NCI-H69 (cell line): ENCODE results near the gene THOP1.
A peak's percentile ranks its signal among the peaks of the same experiment; 100 is the strongest.
"Not testable (repeated sequence)": the region's sequence is repeated elsewhere in the genome, so short reads cannot be mapped to it uniquely, and the experiment has no call there.

Source experiments
- DNase-seq: peaks from one replicate; lab custom pipeline; 2025; lab: John Stamatoyannopoulos, UW

THOP1 gene

DNA sequence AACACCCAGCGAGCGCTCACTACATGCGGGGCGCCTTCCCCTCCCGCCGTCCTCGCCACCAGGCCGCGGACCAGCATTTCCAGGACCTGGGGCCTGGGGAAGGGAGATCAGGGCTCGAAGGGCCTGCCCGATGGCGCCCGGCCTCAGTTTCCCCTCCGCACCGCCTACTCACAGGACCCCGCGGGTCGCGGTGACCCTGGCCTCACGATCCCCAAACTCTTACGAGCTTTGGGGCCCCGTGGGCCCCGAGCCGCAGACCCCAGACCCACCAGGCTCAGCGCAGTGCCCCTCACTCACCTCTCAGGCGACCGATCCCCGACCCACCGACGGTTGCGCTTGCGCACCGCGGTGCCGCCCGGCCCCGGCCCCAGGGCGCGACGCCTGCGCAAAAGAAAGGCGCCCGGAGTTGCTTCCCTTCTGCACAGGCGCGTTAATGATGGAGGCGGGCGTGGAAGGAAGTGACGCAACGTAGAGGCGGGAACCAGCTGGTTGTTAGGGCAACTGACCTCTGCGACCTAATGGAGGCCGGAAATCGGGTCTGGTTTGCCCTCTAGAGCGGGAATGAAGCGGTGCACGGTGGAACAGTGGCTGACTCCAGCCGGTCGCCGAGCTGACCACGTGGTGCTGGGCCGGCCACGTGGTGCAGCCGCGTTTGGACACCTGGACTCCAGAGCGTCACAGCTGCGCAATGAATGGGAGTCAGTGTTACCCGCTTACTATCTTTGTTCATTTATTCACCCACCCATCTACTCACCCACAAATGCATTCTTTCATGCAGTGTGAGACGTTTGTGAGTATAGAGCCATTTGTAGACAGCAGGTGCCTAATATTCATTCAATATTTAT is 2.1 kb upstream of the THOP1 start, which contains the start of gene SGTA:
Gene SGTA (minus strand): TSS at position 338 of the 845 bp plus-strand sequence. CDS start 14,205 bp downstream, outside the sequence.
- DNase-seq: peak; percentile 100

DNA sequence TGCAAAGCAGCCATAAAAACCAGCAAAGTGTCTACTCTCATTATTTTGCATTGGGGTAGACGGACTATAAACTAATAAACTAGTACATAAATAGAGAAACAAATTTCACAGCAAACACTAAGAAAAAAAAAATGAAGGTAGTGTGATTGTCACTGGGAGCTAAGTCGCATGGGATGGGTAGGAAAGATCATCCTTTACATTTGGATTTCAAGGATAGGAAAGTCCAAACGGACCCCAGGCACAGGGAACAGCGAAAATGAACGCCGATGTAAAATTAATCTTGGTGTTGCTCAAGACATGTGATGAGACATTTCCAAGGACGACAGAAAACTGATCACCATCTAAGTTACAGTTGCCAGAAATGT is 1.5 kb upstream of the THOP1 start:
- no peak for DNase-seq

DNA sequence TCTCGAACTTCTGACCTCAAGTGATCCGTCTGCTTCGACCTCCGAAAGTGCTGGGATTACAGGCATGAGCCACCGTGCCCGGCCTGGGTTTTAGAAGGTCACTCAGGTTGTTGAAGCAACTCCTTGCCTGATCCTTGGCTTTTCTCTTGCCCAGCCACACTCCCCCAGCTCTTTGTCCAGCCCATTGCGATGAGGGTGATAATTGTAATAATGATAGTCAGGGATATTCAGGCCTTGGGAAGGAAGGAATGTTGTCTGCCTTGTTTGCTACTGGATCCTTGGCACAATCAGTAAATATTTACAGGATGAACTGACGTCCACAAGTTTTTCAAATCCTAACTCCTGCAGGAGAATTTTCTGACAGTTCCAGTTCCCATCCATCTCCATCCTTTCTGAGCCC is 1.8 kb downstream of the THOP1 start:
- DNase-seq: no peak

DNA sequence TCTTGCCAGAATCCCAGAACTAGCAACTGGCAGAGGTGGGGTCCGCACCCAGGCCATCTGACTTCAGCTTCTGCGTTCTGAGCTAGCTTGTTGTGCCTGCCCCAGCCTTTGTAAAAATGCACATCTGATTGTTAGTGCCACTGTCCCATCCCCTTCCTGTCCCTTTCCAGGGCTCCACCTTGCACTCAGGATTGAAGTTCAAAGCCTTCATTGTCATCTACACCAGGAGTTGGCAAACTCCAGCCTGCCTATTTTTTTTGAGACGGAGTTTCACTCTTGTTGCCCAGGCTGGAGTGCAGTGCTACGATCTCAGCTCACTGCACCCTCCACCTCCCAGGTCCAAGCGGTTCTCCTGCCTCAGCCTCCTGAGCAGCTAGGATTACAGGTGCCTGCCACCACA is 2.9 kb downstream of the THOP1 start:
- DNase-seq: no peak

DNA sequence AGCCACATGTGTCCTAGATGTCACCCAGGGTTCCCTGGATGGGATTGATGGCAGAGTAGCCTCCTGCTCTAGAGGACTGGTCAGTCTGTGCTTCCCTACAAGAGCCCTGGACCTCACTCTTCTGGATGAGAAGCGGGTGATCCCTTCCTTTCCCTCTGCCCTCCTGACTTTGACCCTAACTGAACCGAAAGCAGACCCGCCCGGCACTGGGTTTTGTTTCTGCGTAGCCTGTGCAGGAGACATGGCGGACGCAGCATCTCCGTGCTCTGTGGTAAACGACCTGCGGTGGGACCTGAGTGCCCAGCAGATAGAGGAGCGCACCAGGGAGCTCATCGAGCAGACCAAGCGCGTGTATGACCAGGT is 4.9 kb downstream of the THOP1 start:
- no peak for DNase-seq

DNA sequence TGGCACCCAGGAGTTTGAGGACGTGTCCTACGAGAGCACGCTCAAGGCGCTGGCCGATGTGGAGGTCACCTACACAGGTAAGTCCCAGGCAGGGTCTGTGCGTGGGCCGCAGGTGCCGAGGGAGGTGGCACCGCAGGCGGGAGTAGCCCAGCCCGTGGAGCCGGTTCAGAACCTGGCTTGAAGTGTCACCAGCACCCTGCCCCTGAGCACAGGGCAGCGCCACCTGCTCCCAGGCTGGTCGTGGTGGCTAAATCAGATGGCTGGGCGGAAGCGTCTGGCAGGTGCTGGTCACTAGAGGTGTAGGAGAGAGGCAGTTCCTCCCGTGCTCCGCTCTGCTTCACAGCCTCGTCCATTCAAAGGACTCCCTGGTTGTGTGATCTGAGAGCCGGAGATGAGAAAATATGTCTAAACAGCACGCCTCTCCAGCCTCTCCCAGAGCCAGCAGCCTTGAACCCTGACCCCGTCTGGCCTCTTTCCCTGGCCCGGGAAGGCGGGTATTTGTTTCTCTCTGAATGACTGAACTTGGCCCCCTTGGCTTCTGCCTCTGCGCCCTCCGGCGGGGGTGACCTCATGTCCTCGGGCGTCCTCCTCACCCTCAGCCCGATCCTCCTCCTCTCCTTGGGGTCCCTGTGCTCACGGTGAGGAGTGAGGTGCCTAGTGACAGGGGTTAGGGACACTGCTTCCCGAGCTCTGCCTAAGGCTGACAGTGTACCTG is 5.4 kb downstream of the THOP1 start:
- no peak for DNase-seq

DNA sequence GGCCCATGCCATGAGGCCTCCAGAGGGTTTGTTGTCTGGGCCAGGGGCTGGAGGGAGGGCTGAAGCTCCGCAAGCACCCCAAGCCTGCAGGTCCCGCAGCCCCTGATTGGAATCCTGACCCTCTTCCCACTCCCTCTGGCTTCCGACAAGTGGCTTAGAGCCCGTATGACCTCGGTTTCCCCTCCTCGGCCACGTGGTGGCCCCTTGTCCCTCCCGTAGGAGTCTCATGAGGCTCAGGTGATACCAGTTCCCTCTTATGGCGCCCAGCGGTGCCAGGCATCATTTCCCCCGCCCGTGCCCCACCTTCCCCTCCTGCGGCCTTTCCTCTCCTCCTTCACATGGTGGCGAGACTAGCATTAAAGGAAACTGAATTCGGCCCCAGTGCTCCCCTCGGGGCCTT is 6.1 kb downstream of the THOP1 start:
- DNase-seq: no peak

DNA sequence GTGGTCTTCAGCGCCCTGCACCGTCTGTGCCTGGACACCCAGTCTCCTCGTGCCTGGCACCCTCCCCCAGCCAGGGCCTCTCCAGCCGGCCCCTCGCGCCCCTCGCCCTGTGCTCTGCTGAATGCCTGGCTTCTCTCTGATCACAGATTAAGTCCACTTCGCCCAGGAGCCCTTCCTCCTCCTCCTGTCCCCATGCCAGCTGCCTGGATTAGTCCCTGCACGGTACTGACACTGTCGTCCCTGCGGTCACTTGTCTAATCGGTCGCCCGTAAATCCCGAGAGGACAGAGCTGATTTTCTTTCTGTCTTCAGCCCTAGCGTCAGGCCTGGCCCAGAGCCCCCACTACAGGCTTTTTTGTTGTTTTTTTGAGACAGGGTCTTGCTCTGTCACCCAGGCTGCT is 6.6 kb downstream of the THOP1 start:
- DNase-seq: no peak

DNA sequence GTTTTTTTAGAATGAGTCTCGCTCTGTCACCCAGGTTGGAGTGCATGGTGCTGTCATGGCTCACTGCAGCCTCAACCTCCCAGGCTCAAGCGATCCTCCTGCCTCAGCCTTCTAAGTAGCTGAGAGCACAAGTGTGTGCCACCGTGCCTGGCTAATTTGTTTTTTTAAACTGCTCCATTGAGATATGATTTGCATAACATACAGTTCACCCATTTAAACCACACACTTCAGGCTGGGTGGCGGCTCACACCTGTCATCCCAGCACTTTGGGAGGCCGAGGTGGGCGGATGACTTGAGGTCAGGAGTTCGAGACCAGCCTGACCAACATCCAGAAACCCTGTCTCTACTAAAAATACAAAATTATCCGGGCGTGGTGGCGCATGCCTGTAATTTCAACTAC is 7.4 kb downstream of the THOP1 start:
- not testable (repeated sequence) for DNase-seq

DNA sequence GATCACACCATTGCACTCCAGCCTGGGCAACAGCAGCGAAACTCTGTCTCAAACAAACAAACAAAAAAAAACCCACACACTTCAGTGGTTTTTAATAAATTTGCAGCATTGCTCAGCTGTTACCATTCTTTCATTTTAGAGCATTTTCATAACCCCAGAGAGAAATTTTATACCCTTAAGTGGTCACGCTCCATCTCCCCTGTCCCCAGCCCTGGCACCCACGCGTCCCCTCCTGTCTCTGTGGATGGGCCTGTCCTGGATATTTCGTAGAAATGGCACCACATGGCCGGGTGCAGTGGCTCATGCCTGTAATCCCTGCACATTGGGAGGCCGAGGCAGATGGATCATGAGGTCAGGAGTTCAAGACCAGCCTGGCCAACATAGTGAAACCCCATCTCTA is 7.8 kb downstream of the THOP1 start:
- DNase-seq: no peak

DNA sequence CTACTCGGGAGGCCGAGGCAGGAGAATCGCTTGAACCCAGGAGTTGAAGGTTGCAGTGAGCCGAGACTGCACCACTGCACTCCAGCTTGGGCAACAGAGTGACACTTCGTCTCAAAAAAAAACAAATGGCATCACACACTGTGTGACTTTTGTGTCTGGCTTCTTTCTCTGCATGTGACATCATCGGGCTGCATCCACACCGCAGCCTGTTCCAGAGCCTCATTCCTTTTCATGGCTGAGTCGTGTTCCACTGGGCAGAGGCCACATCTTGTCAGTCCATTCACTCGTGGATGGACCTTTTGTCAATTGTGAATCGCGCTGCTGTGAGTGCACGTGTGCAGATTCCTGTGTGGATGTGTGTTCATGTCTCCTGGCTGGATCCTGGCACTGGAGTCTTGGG is 8.3 kb downstream of the THOP1 start:
- DNase-seq: no peak

DNA sequence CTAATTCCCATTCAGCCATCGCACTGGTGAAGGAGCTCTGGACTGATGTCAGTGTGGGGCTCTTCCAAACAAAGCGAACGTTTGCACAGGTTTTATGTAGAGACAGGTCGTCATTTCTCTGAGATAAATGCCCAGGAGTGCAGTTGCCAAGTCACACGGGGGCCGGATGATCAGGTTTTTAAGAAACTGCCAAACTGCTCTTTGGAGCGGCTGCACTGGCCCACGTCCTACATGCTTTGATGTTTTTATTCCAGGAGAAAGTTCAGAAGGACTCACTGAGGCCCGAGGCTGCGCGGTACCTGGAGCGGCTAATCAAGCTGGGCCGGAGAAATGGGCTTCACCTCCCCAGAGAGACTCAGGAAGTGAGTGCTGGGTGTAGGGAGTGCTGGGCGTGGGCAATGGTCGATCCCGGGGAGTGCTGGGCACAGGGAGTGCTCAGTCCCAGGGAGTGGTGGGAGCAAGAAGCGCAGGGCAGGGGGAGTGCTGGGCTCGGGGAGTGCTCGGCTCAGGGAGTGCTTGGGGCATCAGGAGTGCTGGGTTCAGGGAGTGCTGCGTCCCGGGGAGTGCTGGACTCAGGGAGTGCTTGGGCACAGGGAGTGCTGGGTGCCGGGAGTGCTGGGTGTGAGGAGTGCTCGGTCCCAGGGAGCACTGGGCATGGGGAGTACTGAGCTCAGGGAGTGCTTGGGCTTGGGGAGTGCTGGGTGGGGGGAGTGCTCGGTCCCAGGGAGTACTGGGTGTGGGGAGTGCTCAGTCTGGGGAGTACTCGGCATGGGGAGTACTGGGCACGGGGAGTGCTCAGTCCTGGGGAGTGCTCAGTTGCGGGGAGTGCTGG is 10.7 kb downstream of the THOP1 start:
- DNase-seq: no peak

DNA sequence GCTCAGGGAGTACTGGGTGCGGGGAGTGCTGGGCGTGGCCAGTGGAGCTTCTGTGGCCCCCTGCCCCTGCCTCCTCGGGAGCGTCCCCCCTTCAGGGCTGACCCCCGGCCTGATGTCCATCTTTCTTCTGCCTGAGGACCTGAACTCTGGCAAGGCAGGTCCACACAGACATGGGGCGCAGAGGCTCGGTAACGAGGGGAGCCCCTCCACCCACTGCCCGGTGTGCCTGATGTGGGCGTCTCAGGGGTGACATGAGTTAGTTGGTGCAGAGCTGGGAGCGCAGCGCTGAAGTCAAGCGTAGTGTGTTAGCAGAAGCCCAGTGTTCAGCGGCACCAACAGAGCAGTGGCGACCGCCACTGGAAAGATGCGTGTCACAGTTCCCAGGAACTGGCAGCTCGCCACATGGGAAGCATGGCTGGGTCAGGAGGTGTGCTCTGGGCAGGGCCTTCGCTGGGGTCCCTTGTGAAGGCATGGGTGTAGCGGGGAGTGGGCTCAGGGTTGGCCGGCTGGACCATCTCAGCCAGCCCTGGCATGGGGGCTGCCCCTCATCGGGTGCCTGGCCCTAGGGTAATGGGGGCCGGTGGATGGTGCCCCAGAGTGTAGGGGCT is 11.5 kb downstream of the THOP1 start:
- no peak for DNase-seq

DNA sequence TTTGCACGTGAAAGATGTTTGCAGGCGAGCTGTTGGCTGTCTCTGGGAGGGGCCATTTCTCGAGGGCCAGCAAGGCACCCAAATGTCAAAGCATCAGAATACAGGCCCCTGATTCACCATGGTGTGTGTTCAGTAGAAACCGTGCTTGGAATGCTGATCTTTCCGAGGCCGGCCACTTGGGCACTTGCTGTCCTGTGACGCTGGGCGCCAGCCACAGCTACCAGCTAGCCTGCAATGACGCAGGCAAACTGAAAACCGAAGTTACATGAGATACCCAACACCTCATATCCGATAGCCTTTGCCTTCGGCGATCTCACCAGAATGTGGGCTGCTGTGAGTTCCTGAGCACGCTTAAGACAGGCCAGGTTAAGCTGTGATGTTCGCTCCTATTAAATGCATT is 12.0 kb downstream of the THOP1 start:
- no peak for DNase-seq

DNA sequence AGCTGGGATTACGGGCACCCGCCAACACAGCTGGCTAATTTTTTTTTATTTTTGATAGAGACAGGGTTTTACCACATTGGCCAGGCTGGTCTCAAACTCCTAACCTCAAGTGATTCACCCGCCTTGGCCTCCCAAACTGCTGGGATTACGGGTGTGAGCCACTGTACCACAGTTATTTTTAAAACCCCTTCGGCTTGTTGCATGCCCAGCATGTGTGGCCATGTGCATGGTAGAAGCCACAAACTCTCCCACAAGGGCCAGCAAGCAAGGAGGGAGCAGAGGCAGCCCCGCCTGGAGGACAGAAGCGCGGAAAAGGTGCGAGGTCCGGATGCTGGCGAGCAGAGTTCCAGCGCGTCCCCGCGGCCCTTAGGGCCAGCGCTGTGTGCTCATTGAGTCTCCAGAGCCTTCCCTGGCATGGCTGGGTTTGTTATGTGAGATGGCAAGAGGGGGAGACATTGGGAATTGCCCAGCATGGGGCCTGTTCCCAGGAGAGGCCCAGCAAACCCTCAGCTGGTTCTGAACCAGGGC is 12.9 kb downstream of the THOP1 start:
- no peak for DNase-seq

DNA sequence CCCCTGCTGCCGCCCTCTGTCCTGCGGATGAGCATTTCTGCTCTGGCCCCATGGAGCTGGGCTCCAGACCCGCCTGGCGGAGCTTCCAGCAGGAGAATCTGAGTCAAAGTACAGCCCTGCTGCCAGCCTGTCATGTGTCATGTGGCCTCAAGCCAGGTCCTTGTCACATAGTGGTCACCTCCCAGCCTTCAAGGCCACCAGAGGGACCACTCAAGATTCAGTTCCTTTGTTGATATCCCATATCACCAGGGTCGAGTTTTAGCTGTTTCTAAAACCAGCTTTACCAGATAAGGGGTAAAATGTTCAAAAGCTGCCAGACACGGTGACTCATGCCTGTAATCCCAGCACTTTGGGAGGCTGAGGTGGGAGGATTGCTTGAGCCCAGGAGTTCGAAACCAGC is 13.4 kb downstream of the THOP1 start:
- DNase-seq: no peak

DNA sequence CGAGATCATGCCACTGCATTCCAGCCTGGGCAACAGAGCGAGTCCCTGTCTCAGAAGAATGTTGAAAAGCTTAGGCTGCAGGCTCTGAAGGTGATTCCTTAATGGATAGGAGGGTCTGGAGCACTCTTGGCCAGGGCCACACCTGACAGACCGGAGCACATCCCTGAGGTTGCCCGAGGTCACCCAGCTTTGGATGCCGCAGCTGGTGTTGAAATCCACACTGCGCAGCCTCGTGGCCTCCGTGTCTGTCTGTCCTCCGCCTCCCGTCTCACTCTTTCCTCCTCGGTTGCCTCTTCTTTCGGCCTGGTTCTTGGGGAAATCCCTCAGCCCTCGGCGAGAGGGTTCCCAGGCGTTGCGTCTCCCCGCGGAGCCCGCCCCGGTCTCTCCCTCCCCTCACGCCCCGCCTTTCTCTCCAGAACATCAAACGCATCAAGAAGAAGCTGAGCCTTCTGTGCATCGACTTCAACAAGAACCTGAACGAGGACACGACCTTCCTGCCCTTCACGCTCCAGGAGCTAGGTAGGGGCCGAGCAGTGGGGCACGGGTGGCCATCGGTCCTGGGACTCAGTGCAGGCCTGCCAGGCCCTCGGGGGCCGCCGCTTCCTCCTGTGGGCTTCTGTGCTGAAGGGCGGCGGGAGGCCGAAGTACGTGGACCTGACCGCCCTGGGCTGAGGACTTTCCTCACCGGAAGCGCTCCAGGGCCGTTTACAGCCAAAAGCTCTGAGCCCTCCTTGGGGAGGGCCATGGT is 14.1 kb downstream of the THOP1 start:
- DNase-seq: no peak

DNA sequence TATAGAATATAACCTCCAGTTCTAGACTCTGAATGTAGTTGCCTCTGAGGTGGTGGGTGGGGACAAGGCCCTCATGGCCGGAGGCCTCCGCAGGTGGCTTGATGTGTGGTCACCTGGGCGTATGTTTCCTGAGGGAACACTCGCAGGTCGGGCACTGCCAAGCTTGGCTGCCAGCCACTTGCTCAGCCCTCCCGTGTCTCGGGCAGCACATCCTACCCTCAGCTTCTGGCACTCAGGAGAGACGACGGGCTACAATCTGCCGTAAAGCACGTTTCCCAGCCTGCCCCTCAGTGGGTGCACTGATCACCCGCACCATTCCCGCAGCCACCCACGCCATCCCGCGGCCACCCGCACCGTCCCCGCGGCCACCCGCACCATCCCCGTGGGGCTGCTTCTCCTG is 15.2 kb downstream of the THOP1 start:
- no peak for DNase-seq

DNA sequence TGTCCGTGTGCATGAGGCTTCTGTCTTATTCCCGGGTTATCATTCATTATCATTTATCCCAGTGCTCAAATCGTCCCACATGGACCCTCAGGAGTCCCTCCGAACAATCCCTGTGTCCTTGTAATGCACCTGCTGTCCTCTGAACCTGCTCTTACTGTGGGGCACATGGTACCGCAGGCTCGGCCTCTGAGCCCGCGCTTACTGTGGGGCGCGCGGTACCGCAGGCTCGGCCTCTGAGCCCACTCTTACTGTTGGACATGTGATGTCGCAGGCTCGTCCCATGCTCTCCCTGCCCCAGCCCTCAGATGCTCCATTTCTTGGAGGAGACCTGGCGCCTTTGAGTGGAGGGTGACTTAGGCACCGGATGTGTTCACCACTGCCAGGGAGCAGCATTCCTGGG is 17.5 kb downstream of the THOP1 start:
- DNase-seq: no peak

DNA sequence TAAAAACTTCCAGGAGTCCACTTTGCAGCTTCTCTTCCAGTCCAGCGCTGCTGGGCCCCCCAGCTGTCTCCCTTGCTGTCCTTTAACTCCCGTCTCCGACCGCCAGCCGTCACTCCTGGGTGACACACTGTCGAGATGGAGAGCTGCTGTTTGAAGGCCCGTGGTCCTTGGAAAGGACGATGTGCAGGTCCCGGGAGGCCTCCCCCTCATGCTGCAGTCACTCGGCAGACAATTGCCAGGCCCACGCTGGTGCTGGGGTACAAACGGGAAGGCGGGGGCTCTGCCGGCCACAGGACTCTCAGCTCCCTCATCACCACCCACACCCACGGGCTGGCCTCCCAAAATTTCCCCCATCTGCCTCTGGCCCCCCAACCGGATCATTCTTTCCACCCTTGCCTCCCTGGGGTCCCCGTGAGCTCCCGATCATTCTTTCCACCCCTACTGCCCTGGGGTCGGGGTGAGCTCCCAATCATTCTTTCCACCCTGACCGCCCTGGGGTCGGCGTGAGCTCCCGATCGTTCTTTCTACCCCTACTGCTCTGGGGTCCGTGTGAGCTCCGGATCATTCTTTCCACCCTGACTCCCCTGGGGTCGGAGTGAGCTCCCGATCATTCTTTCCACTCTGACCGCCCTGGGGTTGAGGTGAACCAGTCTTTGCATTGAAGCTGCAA is 18.3 kb downstream of the THOP1 start:
- DNase-seq: no peak
